DOHH2 (cell line): ENCODE results near the gene PPM1H.

ENCODE experiments used
- CTCF ChIP-seq: fragments of 200-600 bp; sonication (generic); IDR thresholded peaks from one replicate; pipeline ENCODE4 v1.5.1; 2014; ENCODE audit warnings: antibody characterized with exemption, mild to moderate bottlenecking, low read depth, low read length; ENCODE audit not compliant: poor library complexity, severe bottlenecking
- EZH2phosphoT487 ChIP-seq: fragments of 200-600 bp; sonication (generic); IDR thresholded peaks from 2 replicates; pipeline ENCODE4 v1.6.1; 2017; ENCODE audit warnings: borderline replicate concordance, mild to moderate bottlenecking, antibody characterized with exemption, low read length, moderate library complexity, mixed read lengths

- TF ChIP-seq CTCF: no peak
- no peak for TF ChIP-seq EZH2phosphoT487
Measured at GRCh38 chr12:62698701-62699101, 236.2 kb downstream of the PPM1H start.
